Measurements from ENCODE around the gene MYBPC2. TPM values are rescaled to one million over a fixed set of nuclear protein-coding genes. Genes with fewer than 3 reads are reported as not detected.

The MYBPC2 gene
- total RNA-seq, 1 experiment from 2014 or later, result 0.18 TPM

- DNase-seq (ENCODE audit: low read depth, low spot score) (no peak), ATAC-seq (no peak)
- Histone ChIP-seq H3K27ac (ENCODE audit: low read length) (no peak overlapping the region), H3K27me3 (ENCODE audit: control insufficient read depth, insufficient read depth, low read length) (no peaks in the 10 kb centered on the region), H3K9me3 (ENCODE audit: control insufficient read depth, insufficient read depth, low read depth, low read length) (no peaks in the 10 kb centered on the region), H3K36me3 (ENCODE audit: control insufficient read depth, insufficient read depth, low read length) (no peaks in the 10 kb centered on the region), H3K4me3 (ENCODE audit: low read depth in 2 of 2, low read length in 2 of 2) (no peak overlapping the region), H3K4me1 (ENCODE audit: control insufficient read depth, insufficient read depth, low read length) (no peaks in the 10 kb centered on the region)
- ChIA-PET CTCF (no interaction called here), POLR2A (no interaction called here)
- no TSS peak for BruUV-seq (replicated peaks)
- intact Hi-C loops (cut with micrococcal nuclease; ENCODE audit: unreplicated experiment), result no loop called here
- TF ChIP-seq CTCF (IDR thresholded peaks at IDR 0.05) (no peak), SIN3A (IDR thresholded peaks at IDR 0.05; ENCODE audit: borderline replicate concordance, insufficient read depth, low read depth, low read length) (no peak), REST (IDR thresholded peaks at IDR 0.05; ENCODE audit: insufficient read depth in 1 of 2, low read depth in 2 of 2, low read length in 1 of 2) (no peak), POLR2AphosphoS5 (IDR thresholded peaks at IDR 0.05; ENCODE audit: low read depth, low read length) (no peak), TCF7L2 (IDR thresholded peaks at IDR 0.05; ENCODE audit: low read depth, low read length) (no peak)
- in situ Hi-C loops (cut with HindIII; ENCODE audit: low pct_unique_long_range_greater_than_20kb, low sequenced_read_pairs), result no loop called here
Observed at GRCh38 chr19:50479761-50480251, 47.1 kb downstream of the MYBPC2 start.

- ChIA-PET CTCF (no interaction called here), POLR2A (no interaction called here)
- no peak for ATAC-seq
- Histone ChIP-seq H3K4me3 (ENCODE audit: low read depth in 2 of 2, low read length in 2 of 2) (no peak overlapping the region), H3K27ac (ENCODE audit: low read length) (no peak overlapping the region), H3K4me1 (ENCODE audit: control insufficient read depth, insufficient read depth, low read length) (no peaks in the 10 kb centered on the region), H3K9me3 (ENCODE audit: control insufficient read depth, insufficient read depth, low read depth, low read length) (no peaks in the 10 kb centered on the region), H3K27me3 (ENCODE audit: control insufficient read depth, insufficient read depth, low read length) (no peaks in the 10 kb centered on the region), H3K36me3 (ENCODE audit: control insufficient read depth, insufficient read depth, low read length) (no peaks in the 10 kb centered on the region)
- no TSS peak for BruUV-seq (replicated peaks)
- no peak for TF ChIP-seq REST (IDR thresholded peaks at IDR 0.05; ENCODE audit: insufficient read depth in 1 of 2, low read depth in 2 of 2, low read length in 1 of 2)
- TF ChIP-seq TCF7L2 (IDR thresholded peaks at IDR 0.05; ENCODE audit: low read depth, low read length), result no peak
- TF ChIP-seq CTCF (IDR thresholded peaks at IDR 0.05), result no peak
- no peak for TF ChIP-seq SIN3A (IDR thresholded peaks at IDR 0.05; ENCODE audit: borderline replicate concordance, insufficient read depth, low read depth, low read length)
- TF ChIP-seq POLR2AphosphoS5 (IDR thresholded peaks at IDR 0.05; ENCODE audit: low read depth, low read length), result no peak
- no peak for DNase-seq (ENCODE audit: low read depth, low spot score)
- intact Hi-C loops (cut with micrococcal nuclease; ENCODE audit: unreplicated experiment) (no loop called here), in situ Hi-C loops (cut with HindIII; ENCODE audit: low pct_unique_long_range_greater_than_20kb, low sequenced_read_pairs) (no loop called here)
Observed at GRCh38 chr19:50480281-50481111, 47.8 kb downstream of the MYBPC2 start.
